Mesendoderm (in vitro differentiated cells): ENCODE data around the gene LRFN3.
A peak's percentile ranks its signal among the peaks of the same experiment; 100 is the strongest.

ENCODE experiments used
- DNase-seq: peaks from one replicate; pipeline ENCODE4 v3.0.0; 2013
- H2AK5ac ChIP-seq: 2 replicates; pipeline ENCODE4 v1.6.1; 2013; ENCODE audit warnings: low read length, inconsistent platforms
- H2BK120ac ChIP-seq: 2 replicates; pipeline ENCODE4 v1.6.1; 2013; ENCODE audit warnings: low read depth, mild to moderate bottlenecking, low read length, moderate library complexity, mixed read lengths
- H2BK15ac ChIP-seq: replicated peaks from 2 replicates; pipeline ENCODE4 v1.6.1; 2013; ENCODE audit warnings: low read depth, mild to moderate bottlenecking, moderate library complexity
- H2BK5ac ChIP-seq: 2 replicates; pipeline ENCODE4 v1.6.1; 2013; ENCODE audit warnings: low read length, inconsistent platforms
- H3K18ac ChIP-seq: 2 replicates; pipeline ENCODE4 v1.6.1; 2013; ENCODE audit warnings: mild to moderate bottlenecking, low read length, mixed read lengths
- H3K23ac ChIP-seq: one replicate; pipeline ENCODE4 v1.6.1; 2013; ENCODE audit warnings: low read length
- H3K27ac ChIP-seq: 2 replicates; pipeline ENCODE4 v1.5.1; 2013; ENCODE audit warnings: low read depth, mild to moderate bottlenecking, inconsistent platforms, low read length, moderate library complexity
- H3K27me3 ChIP-seq: 2 replicates; pipeline ENCODE4 v1.6.1; 2013; ENCODE audit warnings: low read length, control low read depth, mild to moderate bottlenecking, inconsistent platforms; ENCODE audit not compliant: insufficient read depth, poor library complexity
- H3K36me3 ChIP-seq: 2 replicates; pipeline ENCODE4 v1.6.1; 2013; ENCODE audit warnings: low read length, inconsistent platforms; ENCODE audit not compliant: control insufficient read depth, insufficient read depth
- H3K4ac ChIP-seq: one replicate; pipeline ENCODE4 v1.6.1; 2013; ENCODE audit warnings: low read depth, mild to moderate bottlenecking, low read length, moderate library complexity
- H3K4me1 ChIP-seq: 2 replicates; pipeline ENCODE4 v1.6.1; 2013; ENCODE audit warnings: low read depth, low read length, inconsistent platforms; ENCODE audit not compliant: control insufficient read depth
- H3K4me2 ChIP-seq: 2 replicates; pipeline ENCODE4 v1.6.1; 2013; ENCODE audit warnings: low read length
- H3K4me3 ChIP-seq: 2 replicates; pipeline ENCODE4 v1.5.1; 2013; ENCODE audit warnings: mild to moderate bottlenecking, low read length
- H3K56ac ChIP-seq: one replicate; pipeline ENCODE4 v1.6.1; 2013; ENCODE audit warnings: low read length
- H3K79me1 ChIP-seq: 2 replicates; pipeline ENCODE4 v1.6.1; 2013; ENCODE audit warnings: low read length, inconsistent platforms
- H3K79me2 ChIP-seq: 2 replicates; pipeline ENCODE4 v1.6.1; 2013; ENCODE audit warnings: mild to moderate bottlenecking, low read length; ENCODE audit not compliant: control insufficient read depth, insufficient read depth
- H3K9ac ChIP-seq: 2 replicates; pipeline ENCODE4 v1.6.1; 2013; ENCODE audit warnings: low read length, inconsistent platforms
- H4K5ac ChIP-seq: one replicate; pipeline ENCODE4 v1.6.1; 2013; ENCODE audit warnings: low read length
- H4K8ac ChIP-seq: one replicate; pipeline ENCODE4 v1.6.1; 2013; ENCODE audit warnings: low read depth, mild to moderate bottlenecking, control low read depth, low read length, moderate library complexity
- WGBS: extraction: QIAGEN DNeasy Blood & Tissue Kit; methylation state at CpG from one replicate; pipeline ENCODE4 v1.1.7; 2013; ENCODE audit warnings: low lambda C conversion rate, missing lambda C conversion rate; ENCODE audit not compliant: insufficient coverage; ENCODE audit errors: extremely low coverage; 5-methylcytosine and 5-hydroxymethylcytosine counted together

Gene LRFN3

DNA sequence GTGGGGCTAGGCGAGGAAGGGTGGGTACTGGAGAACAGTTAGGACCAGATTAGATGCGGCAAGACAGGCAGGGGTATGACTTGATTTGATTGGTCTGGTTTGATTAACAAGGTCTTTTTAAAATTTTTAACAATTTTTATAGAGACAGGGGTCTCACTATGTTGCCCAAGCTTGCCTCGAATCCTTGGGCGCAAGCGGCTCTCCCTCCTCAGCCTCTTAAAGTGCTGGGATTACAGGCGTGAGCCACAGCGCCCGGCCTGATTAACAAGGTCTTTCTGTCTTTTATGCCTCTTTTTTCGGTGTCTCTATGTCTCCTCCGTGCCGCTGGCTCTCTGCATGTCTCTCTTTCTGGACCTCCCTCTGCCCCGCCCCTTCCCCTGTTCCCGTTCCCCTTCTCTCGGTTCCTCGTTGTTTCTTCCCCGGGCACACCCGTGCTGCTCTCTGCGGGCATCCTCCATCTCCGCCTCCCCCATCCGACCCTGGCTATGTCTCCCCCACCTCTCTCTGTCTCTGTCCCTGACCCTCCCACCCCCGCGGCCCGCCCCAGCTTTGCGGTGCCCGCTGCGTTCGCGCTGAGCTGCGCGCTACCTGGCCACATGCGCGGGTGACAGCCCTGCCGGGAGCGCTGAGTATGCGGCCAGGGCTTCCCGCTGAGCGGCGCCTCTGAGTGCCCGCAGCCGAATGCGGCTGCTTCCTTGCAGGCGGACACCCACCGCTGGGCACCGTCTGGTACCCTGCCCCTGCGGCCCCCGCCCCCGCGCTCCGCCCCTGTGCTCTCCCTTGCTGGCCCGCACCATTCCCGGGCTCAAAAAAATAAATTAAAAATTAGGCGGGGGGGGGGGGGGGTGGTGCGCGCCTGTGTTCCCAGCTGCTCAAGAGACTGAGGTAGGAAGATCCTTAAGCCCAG, 50.7 kb downstream of the LRFN3 start:
- H3K4me3 ChIP-seq: no peak overlapping the region
- no peak overlapping the region for H2BK120ac ChIP-seq
- H3K4me1 ChIP-seq: no peaks in the 10 kb centered on the region
- no peaks in the 10 kb centered on the region for H3K27me3 ChIP-seq
- no peak overlapping the region for H3K18ac ChIP-seq
- peak; percentile 59 for DNase-seq
- H2BK15ac ChIP-seq: no peak overlapping the region
- no peak overlapping the region for H3K23ac ChIP-seq
- no peak overlapping the region for H2BK5ac ChIP-seq
- no peak overlapping the region for H3K27ac ChIP-seq
- H3K9ac ChIP-seq: no peak overlapping the region
- no peak overlapping the region for H2AK5ac ChIP-seq
- no peak overlapping the region for H4K8ac ChIP-seq
- no peaks in the 10 kb centered on the region for H3K36me3 ChIP-seq
- no peaks in the 10 kb centered on the region for H3K79me1 ChIP-seq
- peak overlapping the region; percentile 47 for H3K56ac ChIP-seq
- WGBS: no CpG with 5 or more reads among the region's 54 CpGs
- no peaks in the 10 kb centered on the region for H3K79me2 ChIP-seq
- H3K4me2 ChIP-seq: peak overlapping the region; percentile 21
- H3K4ac ChIP-seq: no peak overlapping the region
- no peak overlapping the region for H4K5ac ChIP-seq

GRCh38 chr19:35987571-35987896, 51.4 kb downstream of the LRFN3 start:
- H4K5ac ChIP-seq: no peak overlapping the region
- H3K79me1 ChIP-seq: no peaks in the 10 kb centered on the region
- H3K27ac ChIP-seq: no peak overlapping the region
- no peaks in the 10 kb centered on the region for H3K4me1 ChIP-seq
- H2AK5ac ChIP-seq: no peak overlapping the region
- H3K23ac ChIP-seq: no peak overlapping the region
- no peak overlapping the region for H2BK120ac ChIP-seq
- no peak overlapping the region for H3K4me3 ChIP-seq
- H2BK15ac ChIP-seq: no peak overlapping the region
- H3K79me2 ChIP-seq: no peaks in the 10 kb centered on the region
- no peak overlapping the region for H3K9ac ChIP-seq
- no peaks in the 10 kb centered on the region for H3K36me3 ChIP-seq
- H3K4ac ChIP-seq: no peak overlapping the region
- no peak overlapping the region for H3K4me2 ChIP-seq
- no peak overlapping the region for H3K18ac ChIP-seq
- H3K56ac ChIP-seq: no peak overlapping the region
- no peaks in the 10 kb centered on the region for H3K27me3 ChIP-seq
- H4K8ac ChIP-seq: no peak overlapping the region
- DNase-seq: no peak
- WGBS: no CpG with 5 or more reads among the region's 8 CpGs
- H2BK5ac ChIP-seq: no peak overlapping the region

DNA sequence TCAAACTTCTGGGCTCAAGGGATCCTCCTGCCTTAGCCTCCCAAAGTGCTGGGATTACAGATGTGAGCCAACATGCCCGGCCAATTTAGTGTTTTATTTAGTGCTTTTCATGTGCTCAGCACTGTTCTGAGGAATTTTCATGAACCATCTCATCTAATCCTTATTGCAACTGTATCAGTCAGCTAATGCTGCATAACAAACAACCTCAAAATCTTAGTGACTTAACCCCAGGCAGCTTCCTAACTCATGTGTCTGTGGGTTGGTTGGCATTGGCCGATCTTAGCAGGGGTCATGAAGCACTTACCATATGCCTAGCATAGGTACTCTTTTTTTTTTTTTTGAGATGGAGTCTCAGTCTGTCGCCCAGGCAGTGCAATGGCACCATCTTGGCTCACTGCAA, 52.6 kb downstream of the LRFN3 start:
- Histone ChIP-seq H3K4me3 (no peak overlapping the region), H3K79me2 (no peaks in the 10 kb centered on the region), H3K36me3 (no peaks in the 10 kb centered on the region), H3K9ac (no peak overlapping the region), H2BK120ac (no peak overlapping the region), H3K18ac (no peak overlapping the region), H3K4me2 (no peak overlapping the region), H2BK15ac (no peak overlapping the region), H3K79me1 (no peaks in the 10 kb centered on the region), H2BK5ac (no peak overlapping the region), H2AK5ac (no peak overlapping the region), H3K27ac (no peak overlapping the region), H3K56ac (no peak overlapping the region), H4K5ac (no peak overlapping the region), H3K27me3 (no peaks in the 10 kb centered on the region), H4K8ac (no peak overlapping the region), H3K23ac (no peak overlapping the region), H3K4me1 (no peaks in the 10 kb centered on the region), H3K4ac (no peak overlapping the region)
- DNase-seq: no peak
- WGBS: no CpG with 5 or more reads among the region's 3 CpGs

DNA sequence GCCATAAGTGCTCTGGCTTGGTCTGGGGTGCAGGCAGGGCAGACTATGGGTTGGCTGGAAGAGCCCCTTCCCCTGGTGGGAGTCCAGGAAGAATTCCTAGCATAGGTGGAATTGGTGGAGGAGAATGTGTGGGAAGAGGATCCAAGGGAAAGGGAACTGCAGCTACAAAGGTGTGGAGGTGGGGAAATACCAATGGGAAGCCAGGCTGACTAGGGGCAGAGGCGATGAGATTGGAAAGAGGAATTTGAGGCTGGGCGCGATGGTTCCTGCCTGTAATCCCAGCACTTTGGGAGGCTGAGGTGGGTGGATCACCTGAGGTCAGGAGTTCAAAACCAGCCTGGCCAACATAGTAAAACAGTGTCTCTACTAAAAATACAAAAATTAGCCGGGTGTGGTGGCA, 54.0 kb downstream of the LRFN3 start:
- no peak overlapping the region for H3K27ac ChIP-seq
- no peaks in the 10 kb centered on the region for H3K36me3 ChIP-seq
- H3K56ac ChIP-seq: no peak overlapping the region
- no peak overlapping the region for H3K4ac ChIP-seq
- no peak overlapping the region for H2AK5ac ChIP-seq
- no peak overlapping the region for H3K18ac ChIP-seq
- no peak overlapping the region for H3K23ac ChIP-seq
- H3K4me1 ChIP-seq: no peaks in the 10 kb centered on the region
- no peak for DNase-seq
- no peak overlapping the region for H3K9ac ChIP-seq
- no peaks in the 10 kb centered on the region for H3K27me3 ChIP-seq
- no peaks in the 10 kb centered on the region for H3K79me1 ChIP-seq
- no peak overlapping the region for H3K4me2 ChIP-seq
- H3K79me2 ChIP-seq: no peaks in the 10 kb centered on the region
- H2BK5ac ChIP-seq: no peak overlapping the region
- H4K5ac ChIP-seq: no peak overlapping the region
- H2BK120ac ChIP-seq: no peak overlapping the region
- no peak overlapping the region for H3K4me3 ChIP-seq
- H2BK15ac ChIP-seq: no peak overlapping the region
- no CpG with 5 or more reads among the region's 4 CpGs for WGBS
- H4K8ac ChIP-seq: no peak overlapping the region

DNA sequence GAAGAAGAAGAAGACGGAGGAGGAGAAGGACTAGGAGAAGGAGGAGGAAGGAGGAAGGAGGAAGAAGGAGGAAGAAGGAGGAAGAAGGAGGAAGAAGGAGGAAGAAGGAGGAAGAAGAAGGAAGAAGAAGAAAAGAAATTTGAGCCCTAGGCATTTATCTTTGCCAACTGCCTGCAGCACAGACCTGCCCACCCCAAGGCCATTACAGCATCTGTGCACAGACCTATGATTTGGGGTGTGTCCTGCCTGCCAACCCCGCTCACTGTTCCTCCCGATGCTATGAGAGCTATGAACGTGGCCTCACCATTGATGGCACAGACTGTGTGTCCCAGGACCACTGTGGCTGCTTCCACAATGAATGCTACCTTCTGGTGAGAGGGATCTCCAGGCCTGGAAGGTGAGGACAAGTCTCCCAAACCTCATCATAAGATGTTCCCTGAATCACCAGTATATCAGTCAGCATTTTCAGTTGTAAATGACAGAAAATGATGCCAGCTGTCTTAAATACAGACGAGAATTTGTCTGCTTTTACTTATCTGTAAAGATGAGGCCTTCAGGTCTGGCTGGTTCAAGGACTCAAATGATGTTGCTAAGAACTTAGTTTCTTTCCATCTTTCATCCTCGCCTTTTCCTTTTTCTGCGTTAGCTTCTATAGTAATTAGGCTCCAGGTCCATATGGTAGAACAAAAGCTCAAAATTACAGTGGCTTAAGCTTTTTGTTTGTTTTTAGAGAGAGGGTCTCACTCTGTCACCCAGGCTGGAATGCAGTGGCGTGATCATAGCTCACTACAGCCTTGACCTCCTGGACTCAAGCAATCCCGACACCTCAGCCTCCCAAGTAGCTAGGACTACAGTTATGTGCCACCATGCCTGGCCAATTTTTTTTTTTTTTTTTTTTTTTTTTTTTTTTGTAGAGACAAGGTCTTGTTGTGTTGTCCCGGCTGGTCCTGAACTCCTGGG, 54.9 kb downstream of the LRFN3 start:
- Histone ChIP-seq H2BK120ac (no peak overlapping the region), H3K4me3 (no peak overlapping the region), H3K27me3 (no peaks in the 10 kb centered on the region), H3K27ac (no peak overlapping the region), H3K4me1 (peaks cover 1% of the 10 kb centered on the region), H3K4ac (no peak overlapping the region), H3K36me3 (no peaks in the 10 kb centered on the region), H4K8ac (no peak overlapping the region), H2BK5ac (no peak overlapping the region), H3K9ac (no peak overlapping the region), H3K56ac (no peak overlapping the region), H2AK5ac (no peak overlapping the region), H4K5ac (no peak overlapping the region), H3K79me2 (peaks cover 1% of the 10 kb centered on the region), H3K79me1 (peaks cover 1% of the 10 kb centered on the region), H3K4me2 (no peak overlapping the region), H3K23ac (no peak overlapping the region), H2BK15ac (no peak overlapping the region), H3K18ac (no peak overlapping the region)
- DNase-seq: no peak
- no CpG with 5 or more reads among the region's 10 CpGs for WGBS
